Measurements from ENCODE around the gene CYP4F22. TPM values are rescaled to one million over a fixed set of nuclear protein-coding genes. Genes with fewer than 3 reads are reported as not detected.

Gene CYP4F22
- total and polyA plus RNA-seq, 9 of the 15 experiments (the other 6 are each of a cell fraction or from before 2014, with no cell fraction given), result not detected

- Histone ChIP-seq H3K9me3 (replicated peaks; ENCODE audit: control insufficient read depth, insufficient read depth, low read depth, low read length) (no peaks in the 10 kb centered on the region; the same call in 1 of the 2 replicates), H3K9ac (ENCODE audit: insufficient read depth in 1 of 2, low read depth in 2 of 2, low read length in 2 of 2) (no peak overlapping the region), H3K36me3 (ENCODE audit: control insufficient read depth, insufficient read depth, low read length) (no peaks in the 10 kb centered on the region), H3K4me2 (ENCODE audit: insufficient read depth, low read length) (peak overlapping the region; percentile 75; the same call in 1 of the 2 replicates), H3K4me3 (no peak overlapping the region), H4K20me1 (replicated peaks; ENCODE audit: control insufficient read depth, insufficient read depth, low read length) (no peaks in the 10 kb centered on the region), H2AFZ (ENCODE audit: low read depth, low read length) (no peak overlapping the region), H3K27ac (ENCODE audit: extremely low read depth, low read depth, low read length) (no peak overlapping the region), H3K4me1 (replicated peaks in 1 of 2; ENCODE audit: control insufficient read depth in 2 of 2, insufficient read depth in 2 of 2, low read length in 2 of 2) (peaks cover 5 to 13% of the 10 kb centered on the region in 2 experiments; a peak in 3 of 5 replicates), H3K9me1 (ENCODE audit: control insufficient read depth, insufficient read depth, low read length) (no peaks in the 10 kb centered on the region), H3K79me2 (ENCODE audit: control insufficient read depth, insufficient read depth, low read length) (no peaks in the 10 kb centered on the region), H3K27me3 (ENCODE audit: control insufficient read depth in 2 of 2, insufficient read depth in 2 of 2, low read length in 2 of 2) (peaks cover 2 to 16% of the 10 kb centered on the region in 2 experiments; a peak in 3 of 5 replicates)
- FAIRE-seq, result no peak
- no TSS peak for BruUV-seq (replicated peaks)
- TF ChIP-seq JUN (IDR thresholded peaks at IDR 0.05; ENCODE audit: borderline replicate concordance, low read depth, low read length) (no peak), JUN (CRISPR knock-in tag; IDR thresholded peaks at IDR 0.05; ENCODE audit: borderline replicate concordance) (peak; percentile 59; the same call in 1 of the 2 replicates), RAD51 (IDR thresholded peaks at IDR 0.05; ENCODE audit: borderline replicate concordance, low read depth) (no peak), ZNF143 (CRISPR knock-in tag; IDR thresholded peaks at IDR 0.05) (peak; percentile 44; the same call in 1 of the 2 replicates), WHSC1 (IDR thresholded peaks at IDR 0.05; ENCODE audit: low read length) (no peak), ZNF140 (CRISPR knock-in tag; IDR thresholded peaks at IDR 0.05) (no peak), HLTF (IDR thresholded peaks at IDR 0.05) (0 out of 2 replicates have a peak, but pooled peaks have one; percentile 17)
- intact Hi-C loops (cut with micrococcal nuclease) (loop anchor here (1.0 to 5.0 kb wide), 6 partner anchors 137 to 464 kb away; partner anchors contain the start of gene AKAP8), in situ Hi-C loops (cut with MboI) (loop anchor here (5.0 to 25.0 kb wide), 3 partner anchors 389 to 694 kb away; no protein-coding TSS in a partner anchor)
- DNase-seq (ENCODE audit: extremely low read depth in 1 of 4, low spot score in 3 of 4), result no peak
- ATAC-seq, result no peak
- WGBS (ENCODE audit: insufficient coverage, low coverage, missing lambda C conversion rate), result 0% methylated on average over 7 of the region's 7 CpGs
- CTCF ChIA-PET (ENCODE audit: low intra/inter-chr PET ratio), result interaction anchor here (1.1 to 3.9 kb wide), 9 partner anchors 137 to 465 kb away, joined by 3 to 33 read pairs (median 11); partner anchors contain the start of gene AKAP8L
- POLR2A ChIA-PET, result no interaction called here
Observed at GRCh38 chr19:15556634-15557181, 48.4 kb downstream of the CYP4F22 start.

Measured in K562 (cell line).